Measurements from ENCODE around the gene TTN.
A peak's percentile ranks its signal among the peaks of the same experiment; 100 is the strongest.

The TTN gene

GRCh38 chr2:178480227-178481181 is 326.7 kb downstream of the TTN start, which contains the start of gene PLEKHA3:
Gene PLEKHA3, plus strand, starts transcription at chr2:178480457. Its CDS starts 413 bp downstream, at chr2:178480870.
- Histone ChIP-seq H3K27me3 (ENCODE audit: insufficient read depth, low read length) (no peaks in the 10 kb centered on the region), H3K4me1 (ENCODE audit: insufficient read depth, low read length) (peaks cover 18% of the 10 kb centered on the region), H3K36me3 (ENCODE audit: insufficient read depth, low read length) (peaks cover under 1% of the 10 kb centered on the region), H3K9me3 (ENCODE audit: low read length) (no peaks in the 10 kb centered on the region), H2AFZ (ENCODE audit: low read depth, low read length) (peak within 1 kb of the TSS; percentile 74), H3K4me3 (ENCODE audit: low read length) (peak within 1 kb of the TSS; percentile 74)

GRCh38 chr2:178479758-178480226 is 327.4 kb downstream of the TTN start:
- H3K27me3 ChIP-seq (ENCODE audit: insufficient read depth, low read length), result no peaks in the 10 kb centered on the region
- H2AFZ ChIP-seq (ENCODE audit: low read depth, low read length), result peak overlapping the region; percentile 74
- peak overlapping the region; percentile 74 for H3K4me3 ChIP-seq (ENCODE audit: low read length)
- peaks cover 18% of the 10 kb centered on the region for H3K4me1 ChIP-seq (ENCODE audit: insufficient read depth, low read length)
- H3K36me3 ChIP-seq (ENCODE audit: insufficient read depth, low read length), result no peaks in the 10 kb centered on the region
- H3K9me3 ChIP-seq (ENCODE audit: low read length), result no peaks in the 10 kb centered on the region

- Histone ChIP-seq H2AFZ (ENCODE audit: low read depth, low read length) (peak overlapping the region; percentile 59), H3K4me3 (ENCODE audit: low read length) (peak overlapping the region; percentile 74), H3K9me3 (ENCODE audit: low read length) (no peaks in the 10 kb centered on the region), H3K4me1 (ENCODE audit: insufficient read depth, low read length) (peaks cover 18% of the 10 kb centered on the region), H3K27me3 (ENCODE audit: insufficient read depth, low read length) (no peaks in the 10 kb centered on the region), H3K36me3 (ENCODE audit: insufficient read depth, low read length) (no peaks in the 10 kb centered on the region)
Measured at GRCh38 chr2:178479275-178479616, 328.0 kb downstream of the TTN start.

- H3K9me3 ChIP-seq (ENCODE audit: low read length), result no peaks in the 10 kb centered on the region
- H2AFZ ChIP-seq (ENCODE audit: low read depth, low read length), result peak within 1 kb of the TSS; percentile 59
- no peaks in the 10 kb centered on the region for H3K27me3 ChIP-seq (ENCODE audit: insufficient read depth, low read length)
- peaks cover 18% of the 10 kb centered on the region for H3K4me1 ChIP-seq (ENCODE audit: insufficient read depth, low read length)
- H3K36me3 ChIP-seq (ENCODE audit: insufficient read depth, low read length), result no peaks in the 10 kb centered on the region
- H3K4me3 ChIP-seq (ENCODE audit: low read length), result peak within 1 kb of the TSS; percentile 74
Measured at GRCh38 chr2:178478439-178479274, 328.6 kb downstream of the TTN start, which contains the start of gene FKBP7. Gene FKBP7, minus strand, starts transcription at chr2:178478600. Its CDS starts 101 bp downstream, at chr2:178478499.

- Histone ChIP-seq H3K4me1 (ENCODE audit: insufficient read depth, low read length) (peaks cover 18% of the 10 kb centered on the region), H3K27me3 (ENCODE audit: insufficient read depth, low read length) (no peaks in the 10 kb centered on the region), H3K4me3 (ENCODE audit: low read length) (peak overlapping the region; percentile 74), H3K36me3 (ENCODE audit: insufficient read depth, low read length) (no peaks in the 10 kb centered on the region), H2AFZ (ENCODE audit: low read depth, low read length) (peak overlapping the region; percentile 59), H3K9me3 (ENCODE audit: low read length) (no peaks in the 10 kb centered on the region)
Measured at GRCh38 chr2:178478130-178478438, 329.1 kb downstream of the TTN start.

GRCh38 chr2:178477443-178478129 is 329.6 kb downstream of the TTN start:
- H3K27me3 ChIP-seq (ENCODE audit: insufficient read depth, low read length), result no peaks in the 10 kb centered on the region

GRCh38 chr2:178476477-178476876 is 330.7 kb downstream of the TTN start:
- H3K4me3 ChIP-seq (ENCODE audit: low read length), result peak overlapping the region; percentile 43
- no peaks in the 10 kb centered on the region for H3K27me3 ChIP-seq (ENCODE audit: insufficient read depth, low read length)
- peaks cover 7% of the 10 kb centered on the region for H3K4me1 ChIP-seq (ENCODE audit: insufficient read depth, low read length)
- H3K9me3 ChIP-seq (ENCODE audit: low read length), result no peaks in the 10 kb centered on the region
- no peaks in the 10 kb centered on the region for H3K36me3 ChIP-seq (ENCODE audit: insufficient read depth, low read length)
- no peak overlapping the region for H2AFZ ChIP-seq (ENCODE audit: low read depth, low read length)

More at GRCh38 chr2:178477443-178478129, 329.6 kb downstream of the TTN start:
- Histone ChIP-seq H3K4me3 (ENCODE audit: low read length) (peak overlapping the region; percentile 74), H3K4me1 (ENCODE audit: insufficient read depth, low read length) (peaks cover 17% of the 10 kb centered on the region), H3K36me3 (ENCODE audit: insufficient read depth, low read length) (no peaks in the 10 kb centered on the region), H3K9me3 (ENCODE audit: low read length) (no peaks in the 10 kb centered on the region), H2AFZ (ENCODE audit: low read depth, low read length) (peak overlapping the region; percentile 59)

All from neuron (in vitro differentiated cells).